H1 (cell line): ENCODE data around the gene DGKD. TPM values are rescaled to one million over a fixed set of nuclear protein-coding genes. Genes with fewer than 3 reads are reported as not detected.

ENCODE experiments used
- CBX5 ChIP-seq: fragments of 300-800, 300-1000 bp; sonication (generic); IDR thresholded peaks from 2 replicates; pipeline ENCODE4 v1.7.1; 2016; ENCODE audit warnings: antibody characterized with exemption, low read length, low read depth
- GTF2F1 ChIP-seq: IDR thresholded peaks from 2 replicates; pipeline ENCODE4 v1.6.1; 2012; ENCODE audit warnings: low read depth, low read length, improper control_type of control experiment, borderline replicate concordance
- JUN ChIP-seq: IDR thresholded peaks from 2 replicates; pipeline ENCODE4 v1.6.1; 2011; ENCODE audit warnings: low read depth, mild to moderate bottlenecking, improper control_type of control experiment, low read length
- RNF2 ChIP-seq: fragments of 200-900, 300-1000 bp; sonication (generic); IDR thresholded peaks from 2 replicates; pipeline ENCODE4 v1.7.1; 2016; ENCODE audit warnings: borderline replicate concordance, low read depth, mild to moderate bottlenecking, antibody characterized with exemption, low read length; ENCODE audit not compliant: poor library complexity, severe bottlenecking; ENCODE audit errors: missing control alignments
- RXRA ChIP-seq: IDR thresholded peaks from 2 replicates; pipeline ENCODE4 v1.6.1; 2011; ENCODE audit warnings: low read depth, mild to moderate bottlenecking, low read length, moderate library complexity; ENCODE audit not compliant: insufficient read depth
- SP1 ChIP-seq: IDR thresholded peaks from 2 replicates; pipeline ENCODE4 v1.6.1; 2011; ENCODE audit warnings: low read depth, low read length
- polyA plus RNA-seq, 7 experiments: library from polyadenylated mRNA; depleted of rRNA in 3 of 7; stranded (reverse) in 5 of 7; unstranded in 2 of 7; fragments of >200 nt in 5 of 7; fragments of 200-250 nt in 2 of 7; gene quantifications; 1 replicate in 5 of 7; 2 replicates in 1 of 7; 4 replicates in 1 of 7; pipeline versions ENCODE4 v1.2.1 to v1.2.3, GENCODE V29; 2011 to 2013; ENCODE audit warnings: missing spikeins in 2 of 7, mixed read lengths in 2 of 7
- total RNA-seq: library from RNA; stranded (reverse); fragmentation: NEBNext Ultra II Directional; extraction: Animal tissue kit (Norgen Biotek cat#: 25700); gene quantifications from 2 replicates; pipeline ENCODE4 v1.2.1, GENCODE V29; 2021

Gene DGKD
- total and polyA plus RNA-seq, 2 of the 8 experiments (the other 6 are each of a cell fraction or from before 2014, with no cell fraction given): 7.7 to 30.9 TPM

- TF ChIP-seq CBX5 (no peak), GTF2F1 (no peak), RXRA (no peak), SP1 (no peak), JUN (no peak), RNF2 (no peak)
- TF ChIP-seq, all 59 proteins: peak for 0
Measured at GRCh38 chr2:233416706-233417105, 62.4 kb downstream of the DGKD start (continued).
